HFF-Myc (cell line): Measurements from ENCODE around the gene OPRPN.

Source experiments
- DNase-seq: peaks from one replicate; pipeline ENCODE4 v3.0.0-alpha.2; 2011; ENCODE audit warnings: low read depth; ENCODE audit errors: extremely low read depth
- H3K4me3 ChIP-seq: replicated peaks from 2 replicates; pipeline ENCODE4 v1.5.1; 2011; ENCODE audit warnings: low read depth, mild to moderate bottlenecking, control low read depth, low read length
- TF ChIP-seq, protein P1 (sequence below): IDR thresholded peaks from 2 replicates; pipeline ENCODE4 v1.5.1; 2012; ENCODE audit warnings: mild to moderate bottlenecking, low read depth, low read length, control low read depth; ENCODE audit errors: missing control alignments

Gene OPRPN, protein sequence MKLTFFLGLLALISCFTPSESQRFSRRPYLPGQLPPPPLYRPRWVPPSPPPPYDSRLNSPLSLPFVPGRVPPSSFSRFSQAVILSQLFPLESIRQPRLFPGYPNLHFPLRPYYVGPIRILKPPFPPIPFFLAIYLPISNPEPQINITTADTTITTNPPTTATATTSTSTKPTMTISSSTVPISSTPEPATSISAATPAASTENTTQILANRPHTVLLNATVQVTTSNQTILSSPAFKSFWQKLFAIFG

DNA sequence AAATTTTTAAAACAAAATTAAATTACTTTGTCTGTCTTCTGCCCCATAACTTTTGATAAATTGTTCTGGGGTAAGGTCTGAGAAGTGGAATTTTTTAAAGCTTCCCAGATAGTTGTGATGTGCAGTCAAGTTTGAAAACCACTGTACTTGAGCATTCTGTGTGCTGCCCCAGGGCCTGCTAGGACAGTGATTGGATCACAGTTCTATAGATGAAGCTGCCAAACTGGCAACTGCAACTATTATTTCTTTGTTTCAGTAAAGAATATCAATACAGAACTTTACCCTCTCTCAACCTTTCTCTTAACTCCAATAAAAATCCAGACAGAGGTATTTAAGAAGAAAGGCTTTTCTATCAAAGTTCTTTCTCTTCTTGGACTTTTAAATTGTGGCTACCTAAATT, at the start of gene OPRPN:
OPRPN (plus strand) TSS at position 361 of the 400 bp plus-strand sequence. CDS start 1,346 bp downstream, outside the sequence.
- TF ChIP-seq, protein P1, sequence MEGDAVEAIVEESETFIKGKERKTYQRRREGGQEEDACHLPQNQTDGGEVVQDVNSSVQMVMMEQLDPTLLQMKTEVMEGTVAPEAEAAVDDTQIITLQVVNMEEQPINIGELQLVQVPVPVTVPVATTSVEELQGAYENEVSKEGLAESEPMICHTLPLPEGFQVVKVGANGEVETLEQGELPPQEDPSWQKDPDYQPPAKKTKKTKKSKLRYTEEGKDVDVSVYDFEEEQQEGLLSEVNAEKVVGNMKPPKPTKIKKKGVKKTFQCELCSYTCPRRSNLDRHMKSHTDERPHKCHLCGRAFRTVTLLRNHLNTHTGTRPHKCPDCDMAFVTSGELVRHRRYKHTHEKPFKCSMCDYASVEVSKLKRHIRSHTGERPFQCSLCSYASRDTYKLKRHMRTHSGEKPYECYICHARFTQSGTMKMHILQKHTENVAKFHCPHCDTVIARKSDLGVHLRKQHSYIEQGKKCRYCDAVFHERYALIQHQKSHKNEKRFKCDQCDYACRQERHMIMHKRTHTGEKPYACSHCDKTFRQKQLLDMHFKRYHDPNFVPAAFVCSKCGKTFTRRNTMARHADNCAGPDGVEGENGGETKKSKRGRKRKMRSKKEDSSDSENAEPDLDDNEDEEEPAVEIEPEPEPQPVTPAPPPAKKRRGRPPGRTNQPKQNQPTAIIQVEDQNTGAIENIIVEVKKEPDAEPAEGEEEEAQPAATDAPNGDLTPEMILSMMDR: no peak
- DNase-seq: no peak
- no peak within 1 kb of the TSS for H3K4me3 ChIP-seq

DNA sequence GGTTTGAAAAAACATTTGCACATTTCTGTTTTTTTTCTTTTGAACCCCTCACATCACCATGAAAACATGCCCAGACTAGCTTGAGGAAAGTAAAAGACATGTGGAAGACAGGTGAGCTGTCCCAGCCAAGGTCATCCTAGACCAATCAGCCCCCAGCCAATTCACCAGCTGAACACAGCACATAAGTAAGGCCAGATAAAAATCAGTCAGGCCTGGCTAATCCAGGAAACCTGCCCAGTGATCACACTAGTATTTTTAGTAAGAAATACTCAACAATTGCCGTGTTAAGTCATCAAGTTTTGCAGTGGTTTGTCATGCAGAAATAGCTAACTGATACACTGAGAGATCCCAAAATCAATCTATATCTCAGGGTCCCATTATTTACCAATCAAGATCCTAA, 41.6 kb upstream of the OPRPN start:
- TF ChIP-seq, protein P1: no peak
- no peak for DNase-seq
- H3K4me3 ChIP-seq: no peak overlapping the region

DNA sequence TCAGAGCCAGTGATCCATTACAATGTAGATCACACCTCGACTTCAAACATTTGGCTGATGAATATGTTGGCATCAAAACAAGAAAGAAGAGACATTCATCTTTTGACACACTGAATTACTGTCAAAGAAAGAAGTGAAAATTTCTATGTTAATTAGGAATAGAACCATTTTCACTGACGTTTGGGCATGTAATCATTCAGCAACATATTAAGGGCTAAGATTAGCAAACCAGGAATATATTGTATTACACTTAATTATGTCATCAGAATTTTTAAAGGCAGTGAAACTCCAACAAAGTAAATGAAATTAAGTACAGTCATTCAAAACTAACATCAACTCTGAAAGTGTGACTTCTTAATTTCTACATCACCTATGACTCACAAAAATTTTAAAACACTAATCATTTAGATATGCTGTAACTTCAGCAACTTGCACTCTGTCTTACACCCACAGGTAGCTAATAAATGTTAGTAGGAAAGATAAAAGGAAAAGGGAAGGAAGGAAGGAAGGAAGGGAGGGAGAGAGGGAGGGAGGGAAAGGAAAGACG, 38.6 kb upstream of the OPRPN start:
- DNase-seq: no peak
- TF ChIP-seq, protein P1: no peak
- H3K4me3 ChIP-seq: no peak overlapping the region

DNA sequence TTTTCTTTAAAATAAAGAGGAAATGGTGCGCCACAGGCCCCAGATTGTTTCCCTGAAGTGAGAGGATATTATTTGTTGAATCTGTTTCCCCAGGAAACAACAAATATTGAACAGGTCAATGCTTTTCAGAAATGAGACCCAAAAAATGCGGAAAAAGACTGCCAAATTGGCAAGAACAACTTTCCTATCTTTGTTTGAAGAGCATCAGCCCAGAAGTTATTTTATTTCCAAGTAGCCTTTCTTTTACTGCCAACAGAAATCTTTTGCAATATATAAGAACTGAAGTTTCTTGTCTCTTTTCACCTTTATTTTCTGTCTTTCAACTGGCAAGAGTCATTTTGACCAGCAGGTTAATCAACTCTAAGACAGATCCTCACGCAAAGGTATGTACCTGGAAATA, 37.3 kb upstream of the OPRPN start, which contains the start of gene SMR3A:
SMR3A (plus strand) TSS at position 301 of the 400 bp plus-strand sequence. CDS start 1,356 bp downstream, outside the sequence.
- DNase-seq: no peak
- TF ChIP-seq, protein P1: no peak
- H3K4me3 ChIP-seq: no peak within 1 kb of the TSS

DNA sequence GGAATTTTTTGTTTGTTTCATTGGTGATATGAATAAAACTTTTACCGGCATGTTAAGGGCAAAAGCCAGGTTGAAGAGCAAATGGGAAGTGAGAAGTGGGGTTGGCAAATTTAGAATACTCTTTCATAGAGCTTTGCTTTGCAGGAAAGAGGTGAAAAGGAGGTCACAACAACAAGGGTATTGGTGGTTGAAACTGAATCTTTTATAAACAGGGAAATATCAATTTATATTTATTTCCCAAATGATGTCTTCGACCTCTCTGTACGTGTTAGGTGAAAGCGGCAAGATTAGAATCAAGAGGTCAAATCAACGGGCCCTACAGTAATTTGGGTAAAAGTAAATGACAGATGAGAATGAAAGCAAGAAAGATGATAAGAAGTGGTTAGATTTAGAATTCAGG, 33.7 kb upstream of the OPRPN start:
- TF ChIP-seq, protein P1: no peak
- no peak for DNase-seq
- H3K4me3 ChIP-seq: no peak overlapping the region

DNA sequence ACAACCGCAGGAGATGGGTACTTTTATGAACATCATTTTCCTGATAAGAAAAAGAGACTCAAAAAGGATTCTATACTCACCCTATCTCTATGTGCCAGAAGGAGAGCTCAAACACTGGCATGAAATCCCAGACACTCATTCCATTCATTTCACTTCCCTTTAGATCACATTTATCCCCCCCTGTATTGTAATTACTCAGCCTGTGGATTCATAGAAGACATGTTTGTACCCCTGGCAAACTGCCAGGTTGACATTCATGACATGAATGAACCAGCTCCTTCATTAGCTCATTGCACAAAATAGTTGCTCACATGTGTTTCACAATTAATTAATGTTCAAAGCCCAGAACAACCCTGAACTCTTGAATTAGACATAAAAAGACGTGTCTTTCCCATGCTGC, 32.3 kb upstream of the OPRPN start:
- TF ChIP-seq, protein P1: no peak
- no peak for DNase-seq
- no peak overlapping the region for H3K4me3 ChIP-seq
